ENCODE data around the gene SIX2.
A peak's percentile ranks its signal among the peaks of the same experiment; 100 is the strongest.

DNA sequence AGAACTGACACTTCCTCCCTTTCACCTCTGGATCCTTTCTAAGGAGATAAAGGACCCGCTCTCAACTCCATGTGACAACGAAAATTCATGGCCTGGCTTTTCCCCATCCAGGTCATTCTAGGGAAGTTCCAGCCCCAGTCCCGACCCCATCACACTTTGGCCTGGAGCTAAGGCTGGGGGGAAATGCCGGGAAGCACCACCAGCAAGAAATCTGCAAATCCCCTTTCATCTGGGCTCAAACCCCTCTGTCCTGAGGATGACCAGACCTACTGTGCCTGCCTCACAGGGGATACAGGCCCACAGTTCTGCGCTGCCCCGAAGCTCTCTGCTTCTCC, 1.3 kb downstream of the SIX2 start:
- TF ChIP-seq, protein P1, sequence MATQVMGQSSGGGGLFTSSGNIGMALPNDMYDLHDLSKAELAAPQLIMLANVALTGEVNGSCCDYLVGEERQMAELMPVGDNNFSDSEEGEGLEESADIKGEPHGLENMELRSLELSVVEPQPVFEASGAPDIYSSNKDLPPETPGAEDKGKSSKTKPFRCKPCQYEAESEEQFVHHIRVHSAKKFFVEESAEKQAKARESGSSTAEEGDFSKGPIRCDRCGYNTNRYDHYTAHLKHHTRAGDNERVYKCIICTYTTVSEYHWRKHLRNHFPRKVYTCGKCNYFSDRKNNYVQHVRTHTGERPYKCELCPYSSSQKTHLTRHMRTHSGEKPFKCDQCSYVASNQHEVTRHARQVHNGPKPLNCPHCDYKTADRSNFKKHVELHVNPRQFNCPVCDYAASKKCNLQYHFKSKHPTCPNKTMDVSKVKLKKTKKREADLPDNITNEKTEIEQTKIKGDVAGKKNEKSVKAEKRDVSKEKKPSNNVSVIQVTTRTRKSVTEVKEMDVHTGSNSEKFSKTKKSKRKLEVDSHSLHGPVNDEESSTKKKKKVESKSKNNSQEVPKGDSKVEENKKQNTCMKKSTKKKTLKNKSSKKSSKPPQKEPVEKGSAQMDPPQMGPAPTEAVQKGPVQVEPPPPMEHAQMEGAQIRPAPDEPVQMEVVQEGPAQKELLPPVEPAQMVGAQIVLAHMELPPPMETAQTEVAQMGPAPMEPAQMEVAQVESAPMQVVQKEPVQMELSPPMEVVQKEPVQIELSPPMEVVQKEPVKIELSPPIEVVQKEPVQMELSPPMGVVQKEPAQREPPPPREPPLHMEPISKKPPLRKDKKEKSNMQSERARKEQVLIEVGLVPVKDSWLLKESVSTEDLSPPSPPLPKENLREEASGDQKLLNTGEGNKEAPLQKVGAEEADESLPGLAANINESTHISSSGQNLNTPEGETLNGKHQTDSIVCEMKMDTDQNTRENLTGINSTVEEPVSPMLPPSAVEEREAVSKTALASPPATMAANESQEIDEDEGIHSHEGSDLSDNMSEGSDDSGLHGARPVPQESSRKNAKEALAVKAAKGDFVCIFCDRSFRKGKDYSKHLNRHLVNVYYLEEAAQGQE (IDR thresholded peaks at IDR 0.05; ENCODE audit: unreplicated experiment), result no peak
- TF ChIP-seq, protein P2, sequence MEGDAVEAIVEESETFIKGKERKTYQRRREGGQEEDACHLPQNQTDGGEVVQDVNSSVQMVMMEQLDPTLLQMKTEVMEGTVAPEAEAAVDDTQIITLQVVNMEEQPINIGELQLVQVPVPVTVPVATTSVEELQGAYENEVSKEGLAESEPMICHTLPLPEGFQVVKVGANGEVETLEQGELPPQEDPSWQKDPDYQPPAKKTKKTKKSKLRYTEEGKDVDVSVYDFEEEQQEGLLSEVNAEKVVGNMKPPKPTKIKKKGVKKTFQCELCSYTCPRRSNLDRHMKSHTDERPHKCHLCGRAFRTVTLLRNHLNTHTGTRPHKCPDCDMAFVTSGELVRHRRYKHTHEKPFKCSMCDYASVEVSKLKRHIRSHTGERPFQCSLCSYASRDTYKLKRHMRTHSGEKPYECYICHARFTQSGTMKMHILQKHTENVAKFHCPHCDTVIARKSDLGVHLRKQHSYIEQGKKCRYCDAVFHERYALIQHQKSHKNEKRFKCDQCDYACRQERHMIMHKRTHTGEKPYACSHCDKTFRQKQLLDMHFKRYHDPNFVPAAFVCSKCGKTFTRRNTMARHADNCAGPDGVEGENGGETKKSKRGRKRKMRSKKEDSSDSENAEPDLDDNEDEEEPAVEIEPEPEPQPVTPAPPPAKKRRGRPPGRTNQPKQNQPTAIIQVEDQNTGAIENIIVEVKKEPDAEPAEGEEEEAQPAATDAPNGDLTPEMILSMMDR (conservative IDR thresholded peaks at IDR 0.05; ENCODE audit: low read depth in 2 of 2), result no peak
- TF ChIP-seq POLR2AphosphoS5 (IDR thresholded peaks at IDR 0.05; ENCODE audit: low read depth) (no peak), EZH2 (IDR thresholded peaks at IDR 0.05; ENCODE audit: low read depth, unreplicated experiment) (peak; percentile 91), STAT1 (IDR thresholded peaks at IDR 0.05; ENCODE audit: unreplicated experiment) (no peak)
